ENCODE results near the gene PNPLA6. TPM values are rescaled to one million over a fixed set of nuclear protein-coding genes. Genes with fewer than 3 reads are reported as not detected.
A peak's percentile ranks its signal among the peaks of the same experiment; 100 is the strongest.

PNPLA6 gene
- total and polyA plus RNA-seq, 2 donors (not counting 1 experiment from before 2014, with no cell fraction given) = 20.9 to 89.2 TPM

- Histone ChIP-seq H3K9me3 (ENCODE audit: control insufficient read depth, insufficient read depth, low read depth, low read length) (no peaks in the 10 kb centered on the region), H3K9ac (ENCODE audit: insufficient read depth, low read length) (no peak overlapping the region), H3K27me3 (ENCODE audit: control insufficient read depth, insufficient read depth, low read length) (no peaks in the 10 kb centered on the region), H2AFZ (ENCODE audit: low read length) (no peak overlapping the region), H3K4me3 (replicated peaks in 1 of 4; ENCODE audit: control extremely low read depth in 1 of 4, insufficient read depth in 1 of 4, low read depth in 3 of 4, low read length in 4 of 4) (no peak overlapping the region), H3K4me2 (ENCODE audit: extremely low read depth, insufficient read depth, low read length) (peak overlapping the region; percentile 80), H3K36me3 (ENCODE audit: control insufficient read depth, insufficient read depth, low read length) (no peaks in the 10 kb centered on the region), H4K20me1 (ENCODE audit: control insufficient read depth, extremely low read depth, insufficient read depth, low read length) (no peaks in the 10 kb centered on the region), H3K4me1 (ENCODE audit: control insufficient read depth, extremely low read depth, insufficient read depth, low read length) (peaks cover 9% of the 10 kb centered on the region), H3K79me2 (ENCODE audit: control insufficient read depth, insufficient read depth, low read length) (no peaks in the 10 kb centered on the region), H3K27ac (ENCODE audit: insufficient read depth, low read length) (no peak overlapping the region)
- DNase-seq (ENCODE audit: low read depth in 2 of 2) = no peak
- no peak for TF ChIP-seq EZH2 (IDR thresholded peaks at IDR 0.05; ENCODE audit: low read length, missing control alignments)
- TF ChIP-seq, protein P1, sequence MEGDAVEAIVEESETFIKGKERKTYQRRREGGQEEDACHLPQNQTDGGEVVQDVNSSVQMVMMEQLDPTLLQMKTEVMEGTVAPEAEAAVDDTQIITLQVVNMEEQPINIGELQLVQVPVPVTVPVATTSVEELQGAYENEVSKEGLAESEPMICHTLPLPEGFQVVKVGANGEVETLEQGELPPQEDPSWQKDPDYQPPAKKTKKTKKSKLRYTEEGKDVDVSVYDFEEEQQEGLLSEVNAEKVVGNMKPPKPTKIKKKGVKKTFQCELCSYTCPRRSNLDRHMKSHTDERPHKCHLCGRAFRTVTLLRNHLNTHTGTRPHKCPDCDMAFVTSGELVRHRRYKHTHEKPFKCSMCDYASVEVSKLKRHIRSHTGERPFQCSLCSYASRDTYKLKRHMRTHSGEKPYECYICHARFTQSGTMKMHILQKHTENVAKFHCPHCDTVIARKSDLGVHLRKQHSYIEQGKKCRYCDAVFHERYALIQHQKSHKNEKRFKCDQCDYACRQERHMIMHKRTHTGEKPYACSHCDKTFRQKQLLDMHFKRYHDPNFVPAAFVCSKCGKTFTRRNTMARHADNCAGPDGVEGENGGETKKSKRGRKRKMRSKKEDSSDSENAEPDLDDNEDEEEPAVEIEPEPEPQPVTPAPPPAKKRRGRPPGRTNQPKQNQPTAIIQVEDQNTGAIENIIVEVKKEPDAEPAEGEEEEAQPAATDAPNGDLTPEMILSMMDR (conservative IDR thresholded peaks at IDR 0.05 in 1 of 2, IDR thresholded peaks at IDR 0.05 in 1 of 2; ENCODE audit: low read depth in 1 of 2, low read length in 2 of 2) = no peak
Measured at GRCh38 chr19:7489609-7490044, 45.9 kb upstream of the PNPLA6 start.

GRCh38 chr19:7492142-7492541, 43.4 kb upstream of the PNPLA6 start:
- Histone ChIP-seq H4K20me1 (ENCODE audit: control insufficient read depth, extremely low read depth, insufficient read depth, low read length) (no peaks in the 10 kb centered on the region), H3K36me3 (ENCODE audit: control insufficient read depth, insufficient read depth, low read length) (no peaks in the 10 kb centered on the region), H3K27me3 (ENCODE audit: control insufficient read depth, insufficient read depth, low read length) (no peaks in the 10 kb centered on the region), H3K79me2 (ENCODE audit: control insufficient read depth, insufficient read depth, low read length) (no peaks in the 10 kb centered on the region), H3K9me3 (ENCODE audit: control insufficient read depth, insufficient read depth, low read depth, low read length) (no peaks in the 10 kb centered on the region), H3K4me1 (ENCODE audit: control insufficient read depth, extremely low read depth, insufficient read depth, low read length) (peaks cover 11% of the 10 kb centered on the region), H3K9ac (ENCODE audit: insufficient read depth, low read length) (no peak overlapping the region), H3K4me3 (replicated peaks in 1 of 4; ENCODE audit: control extremely low read depth in 1 of 4, insufficient read depth in 1 of 4, low read depth in 3 of 4, low read length in 4 of 4) (no peak overlapping the region), H3K27ac (ENCODE audit: insufficient read depth, low read length) (no peak overlapping the region), H2AFZ (ENCODE audit: low read length) (no peak overlapping the region), H3K4me2 (ENCODE audit: extremely low read depth, insufficient read depth, low read length) (no peak overlapping the region)
- DNase-seq (ENCODE audit: low read depth in 2 of 2) = no peak
- TF ChIP-seq EZH2 (IDR thresholded peaks at IDR 0.05; ENCODE audit: low read length, missing control alignments) = no peak
- TF ChIP-seq, protein P1 (conservative IDR thresholded peaks at IDR 0.05 in 1 of 2, IDR thresholded peaks at IDR 0.05 in 1 of 2; ENCODE audit: low read depth in 1 of 2, low read length in 2 of 2) = no peak

GRCh38 chr19:7492558-7492957, 43.0 kb upstream of the PNPLA6 start:
- H3K4me3 ChIP-seq (replicated peaks in 1 of 4; ENCODE audit: control extremely low read depth in 1 of 4, insufficient read depth in 1 of 4, low read depth in 3 of 4, low read length in 4 of 4) = no peak overlapping the region
- no peak overlapping the region for H3K4me2 ChIP-seq (ENCODE audit: extremely low read depth, insufficient read depth, low read length)
- no peaks in the 10 kb centered on the region for H3K27me3 ChIP-seq (ENCODE audit: control insufficient read depth, insufficient read depth, low read length)
- H3K9ac ChIP-seq (ENCODE audit: insufficient read depth, low read length) = no peak overlapping the region
- no peak for DNase-seq (ENCODE audit: low read depth in 2 of 2)
- no peaks in the 10 kb centered on the region for H3K36me3 ChIP-seq (ENCODE audit: control insufficient read depth, insufficient read depth, low read length)
- H2AFZ ChIP-seq (ENCODE audit: low read length) = no peak overlapping the region
- H3K4me1 ChIP-seq (ENCODE audit: control insufficient read depth, extremely low read depth, insufficient read depth, low read length) = peaks cover 11% of the 10 kb centered on the region
- H3K27ac ChIP-seq (ENCODE audit: insufficient read depth, low read length) = no peak overlapping the region
- no peaks in the 10 kb centered on the region for H3K79me2 ChIP-seq (ENCODE audit: control insufficient read depth, insufficient read depth, low read length)
- no peaks in the 10 kb centered on the region for H3K9me3 ChIP-seq (ENCODE audit: control insufficient read depth, insufficient read depth, low read depth, low read length)
- TF ChIP-seq, protein P1 (conservative IDR thresholded peaks at IDR 0.05 in 1 of 2, IDR thresholded peaks at IDR 0.05 in 1 of 2; ENCODE audit: low read depth in 1 of 2, low read length in 2 of 2) = no peak
- no peak for TF ChIP-seq EZH2 (IDR thresholded peaks at IDR 0.05; ENCODE audit: low read length, missing control alignments)
- H4K20me1 ChIP-seq (ENCODE audit: control insufficient read depth, extremely low read depth, insufficient read depth, low read length) = no peaks in the 10 kb centered on the region
